Caco-2 (cell line): Measurements from ENCODE around the gene SH3D19. TPM values are rescaled to one million over a fixed set of nuclear protein-coding genes. Genes with fewer than 3 reads are reported as not detected.

Source experiments
- BruUV-seq: library from RNA; stranded (reverse); fragments of 400-500 nt; replicated peaks from 2 replicates; lab custom pipeline; 2021; lab: Mats Ljungman, UMichigan
- CTCF ChIA-PET: fragments of 300-600 bp; sonication (Branson Sonifier 250); formaldehyde crosslinking; loops from one replicate; lab custom pipeline; 2022; ENCODE audit warnings: antibody characterized with exemption; lab: Charles Lee
- POLR2A ChIA-PET: fragments of 300-600 bp; sonication (Branson Sonifier 250); formaldehyde crosslinking; loops from one replicate; lab custom pipeline; 2022; ENCODE audit warnings: antibody characterized with exemption; lab: Charles Lee
- DNase-seq, 2 experiments: peaks; one replicate each; pipeline versions ENCODE4 v3.0.0 to v3.0.0-alpha.2; 2020 to 2022
- H3K27me3 ChIP-seq: replicated peaks from 2 replicates; pipeline ENCODE4 v1.6.0; 2011; ENCODE audit warnings: low read length; ENCODE audit not compliant: control insufficient read depth, insufficient read depth
- H3K36me3 ChIP-seq: 2 replicates; pipeline ENCODE4 v1.5.1; 2011; ENCODE audit warnings: low read length; ENCODE audit not compliant: control insufficient read depth, insufficient read depth
- H3K4me1 ChIP-seq: fragments of 250-450 bp; sonication (Bioruptor Pico); 2 replicates; pipeline ENCODE4 v1.5.1; 2020; ENCODE audit warnings: mild to moderate bottlenecking
- H3K4me3 ChIP-seq: 2 replicates; pipeline ENCODE4 v1.5.1; 2011; ENCODE audit warnings: low read depth, mild to moderate bottlenecking, control low read depth, low read length
- H3K9me3 ChIP-seq: fragments of 250-450 bp; sonication (Bioruptor Pico); 2 replicates; pipeline ENCODE4 v1.5.1; 2020; ENCODE audit warnings: mild to moderate bottlenecking, moderate library complexity
- H3K27ac Mint-ChIP-seq: one replicate; pipeline ENCODE4 v1.8.0; 2022; ENCODE audit warnings: mixed read lengths; ENCODE audit not compliant: unreplicated experiment
- H3K27me3 Mint-ChIP-seq: one replicate; pipeline ENCODE4 v1.8.0; 2022; ENCODE audit warnings: mixed read lengths; ENCODE audit not compliant: insufficient read depth, unreplicated experiment
- H3K36me3 Mint-ChIP-seq: one replicate; pipeline ENCODE4 v1.8.0; 2022; ENCODE audit warnings: mild to moderate bottlenecking, mixed read lengths; ENCODE audit not compliant: insufficient read depth, unreplicated experiment
- H3K4me1 Mint-ChIP-seq: one replicate; pipeline ENCODE4 v1.8.0; 2022; ENCODE audit warnings: low read depth, mixed read lengths; ENCODE audit not compliant: unreplicated experiment
- H3K4me3 Mint-ChIP-seq: one replicate; pipeline ENCODE4 v1.8.0; 2022; ENCODE audit warnings: mild to moderate bottlenecking, moderate library complexity, mixed read lengths; ENCODE audit not compliant: unreplicated experiment
- H3K9me3 Mint-ChIP-seq: one replicate; pipeline ENCODE4 v1.8.0; 2022; ENCODE audit warnings: mixed read lengths; ENCODE audit not compliant: unreplicated experiment
- CTCF ChIP-seq, 2 experiments: fragments of 200-600 bp in 1 of 2; IDR thresholded peaks; 1 replicate in 1 of 2; 2 replicates in 1 of 2; pipeline versions ENCODE4 v1.5.1 to v1.8.0; 2011 to 2022; ENCODE audit warnings: antibody characterized with exemption in 1 of 2, control low read depth in 1 of 2, inconsistent platforms in 1 of 2, low read depth in 1 of 2, low read length in 1 of 2, mild to moderate bottlenecking in 1 of 2, moderate library complexity in 1 of 2; ENCODE audit not compliant: insufficient read depth in 1 of 2, severe bottlenecking in 1 of 2, unreplicated experiment in 1 of 2
- intact Hi-C: fragments of 100-400 bp; cut with micrococcal nuclease; formaldehyde crosslinking; loops from one replicate; pipeline ENCODE4 v1.10.0; 2022; ENCODE audit not compliant: unreplicated experiment
- total RNA-seq: library from RNA; stranded (reverse); gene quantifications from 2 replicates; pipeline ENCODE4 v1.2.3, GENCODE V29; 2022

The SH3D19 gene
- total RNA-seq, 1 experiment from 2014 or later, result 57.8 TPM

- Mint-ChIP-seq H3K9me3 (no peaks in the 10 kb centered on the region), H3K36me3 (no peaks in the 10 kb centered on the region), H3K4me1 (no peaks in the 10 kb centered on the region), H3K27me3 (no peaks in the 10 kb centered on the region), H3K4me3 (no peak overlapping the region), H3K27ac (no peak overlapping the region)
- H3K36me3 ChIP-seq, result no peaks in the 10 kb centered on the region
- no peak for TF ChIP-seq CTCF (IDR thresholded peaks at IDR 0.05; ENCODE audit: insufficient read depth in 1 of 2, low read depth in 1 of 2, low read length in 1 of 2, severe bottlenecking in 1 of 2, unreplicated experiment in 1 of 2)
- no peaks in the 10 kb centered on the region for H3K9me3 ChIP-seq
- no peaks in the 10 kb centered on the region for H3K4me1 ChIP-seq
- no peak for DNase-seq
- BruUV-seq, result no TSS peak
- H3K4me3 ChIP-seq, result no peak overlapping the region
- ChIA-PET POLR2A (no interaction called here), CTCF (no interaction called here)
- intact Hi-C loops, result no loop called here
- no peaks in the 10 kb centered on the region for H3K27me3 ChIP-seq
These were observed 250.9 kb downstream of the SH3D19 start for GRCh38 chr4:151074416-151074916.

Other genes starting within 250 kb of the SH3D19 start
- gene RPS3A, start 226.0 kb downstream of the SH3D19 start, total RNA-seq, result 1,868 and 1,919 TPM in 2 replicates
- not detected in 2 replicates for gene PRSS48, start 48.4 kb downstream of the SH3D19 start, total RNA-seq
- 18.9 and 22.3 TPM in 2 replicates for gene FHIP1A, start 83.6 kb upstream of the SH3D19 start, total RNA-seq